Measurements from ENCODE around the gene PITPNM3.

Gene PITPNM3

GRCh38 chr17:6502142-6502541, 54.2 kb downstream of the PITPNM3 start:
- Histone ChIP-seq H3K9ac (no peak overlapping the region), H3K36me3 (ENCODE audit: insufficient read depth) (no peaks in the 10 kb centered on the region), H3K27me3 (ENCODE audit: insufficient read depth, low read depth) (no peaks in the 10 kb centered on the region), H3K4me2 (no peak overlapping the region), H3K27ac (no peak overlapping the region), H3K79me2 (ENCODE audit: insufficient read depth, low read depth) (no peaks in the 10 kb centered on the region), H2AFZ (ENCODE audit: low read depth) (no peak overlapping the region), H4K20me1 (ENCODE audit: insufficient read depth) (no peaks in the 10 kb centered on the region), H3K4me3 (IDR thresholded peaks at IDR 0.05; ENCODE audit: insufficient read depth, low read depth, low read length) (no peak overlapping the region), H3K4me1 (ENCODE audit: low read depth, poor library complexity, severe bottlenecking) (no peaks in the 10 kb centered on the region)
- no peak for TF ChIP-seq CTCF (conservative IDR thresholded peaks at IDR 0.05; ENCODE audit: low read depth, low read length)

GRCh38 chr17:6501359-6501758, 55.0 kb downstream of the PITPNM3 start:
- no peak overlapping the region for H3K27ac ChIP-seq

GRCh38 chr17:6498901-6499540, 57.3 kb downstream of the PITPNM3 start:
- Histone ChIP-seq H3K4me1 (ENCODE audit: low read depth, poor library complexity, severe bottlenecking) (no peaks in the 10 kb centered on the region), H3K27ac (no peak overlapping the region), H3K4me2 (no peak overlapping the region), H4K20me1 (ENCODE audit: insufficient read depth) (no peaks in the 10 kb centered on the region), H3K79me2 (ENCODE audit: insufficient read depth, low read depth) (no peaks in the 10 kb centered on the region), H3K36me3 (ENCODE audit: insufficient read depth) (no peaks in the 10 kb centered on the region), H3K27me3 (ENCODE audit: insufficient read depth, low read depth) (no peaks in the 10 kb centered on the region), H3K4me3 (IDR thresholded peaks at IDR 0.05; ENCODE audit: insufficient read depth, low read depth, low read length) (no peak overlapping the region), H2AFZ (ENCODE audit: low read depth) (no peak overlapping the region), H3K9ac (no peak overlapping the region)
- TF ChIP-seq CTCF (conservative IDR thresholded peaks at IDR 0.05; ENCODE audit: low read depth, low read length): no peak

More at GRCh38 chr17:6501359-6501758, 55.0 kb downstream of the PITPNM3 start:
- H2AFZ ChIP-seq (ENCODE audit: low read depth): no peak overlapping the region
- H3K4me1 ChIP-seq (ENCODE audit: low read depth, poor library complexity, severe bottlenecking): no peaks in the 10 kb centered on the region
- TF ChIP-seq CTCF (conservative IDR thresholded peaks at IDR 0.05; ENCODE audit: low read depth, low read length): no peak
- H3K27me3 ChIP-seq (ENCODE audit: insufficient read depth, low read depth): no peaks in the 10 kb centered on the region
- H3K4me3 ChIP-seq (IDR thresholded peaks at IDR 0.05; ENCODE audit: insufficient read depth, low read depth, low read length): no peak overlapping the region
- H3K36me3 ChIP-seq (ENCODE audit: insufficient read depth): no peaks in the 10 kb centered on the region
- no peaks in the 10 kb centered on the region for H4K20me1 ChIP-seq (ENCODE audit: insufficient read depth)
- no peak overlapping the region for H3K9ac ChIP-seq
- no peak overlapping the region for H3K4me2 ChIP-seq
- no peaks in the 10 kb centered on the region for H3K79me2 ChIP-seq (ENCODE audit: insufficient read depth, low read depth)

- Histone ChIP-seq H4K20me1 (ENCODE audit: insufficient read depth) (no peaks in the 10 kb centered on the region), H3K4me2 (no peak overlapping the region), H3K79me2 (ENCODE audit: insufficient read depth, low read depth) (no peaks in the 10 kb centered on the region), H3K9ac (no peak overlapping the region), H2AFZ (ENCODE audit: low read depth) (no peak overlapping the region), H3K4me3 (IDR thresholded peaks at IDR 0.05; ENCODE audit: insufficient read depth, low read depth, low read length) (no peak overlapping the region), H3K4me1 (ENCODE audit: low read depth, poor library complexity, severe bottlenecking) (no peaks in the 10 kb centered on the region), H3K36me3 (ENCODE audit: insufficient read depth) (no peaks in the 10 kb centered on the region), H3K27ac (no peak overlapping the region), H3K27me3 (ENCODE audit: insufficient read depth, low read depth) (no peaks in the 10 kb centered on the region)
- no peak for TF ChIP-seq CTCF (conservative IDR thresholded peaks at IDR 0.05; ENCODE audit: low read depth, low read length)
Observed at GRCh38 chr17:6498356-6498755, 58.0 kb downstream of the PITPNM3 start.
